GM04503 (cell line): ENCODE measurements around the gene SLC46A2.

Experiments used
- DNase-seq: peaks from one replicate; pipeline ENCODE4 v3.0.0-alpha.2; 2012; ENCODE audit warnings: low read depth

SLC46A2 gene

GRCh38 chr9:112885324-112885723, 5.4 kb downstream of the SLC46A2 start:
- no peak for DNase-seq

DNA sequence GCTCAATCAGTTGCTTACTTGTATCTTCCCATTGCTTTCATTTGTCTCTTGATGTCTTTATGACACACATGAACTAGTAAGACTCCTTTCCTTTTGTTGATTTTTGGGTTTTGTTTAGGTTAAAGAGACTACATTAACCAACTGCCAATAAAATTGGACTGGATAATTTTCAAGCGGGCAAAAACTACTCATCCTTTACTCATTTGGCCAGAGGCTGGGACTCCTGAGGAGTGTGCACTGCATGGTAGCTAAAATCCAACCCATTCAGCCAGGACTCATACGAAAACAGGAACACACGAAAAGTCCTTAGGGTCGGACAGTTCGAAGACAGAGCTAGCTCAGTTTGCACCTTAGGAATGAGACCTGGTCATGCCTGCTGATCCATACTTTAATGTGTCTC, 6.0 kb downstream of the SLC46A2 start:
- DNase-seq, result no peak

DNA sequence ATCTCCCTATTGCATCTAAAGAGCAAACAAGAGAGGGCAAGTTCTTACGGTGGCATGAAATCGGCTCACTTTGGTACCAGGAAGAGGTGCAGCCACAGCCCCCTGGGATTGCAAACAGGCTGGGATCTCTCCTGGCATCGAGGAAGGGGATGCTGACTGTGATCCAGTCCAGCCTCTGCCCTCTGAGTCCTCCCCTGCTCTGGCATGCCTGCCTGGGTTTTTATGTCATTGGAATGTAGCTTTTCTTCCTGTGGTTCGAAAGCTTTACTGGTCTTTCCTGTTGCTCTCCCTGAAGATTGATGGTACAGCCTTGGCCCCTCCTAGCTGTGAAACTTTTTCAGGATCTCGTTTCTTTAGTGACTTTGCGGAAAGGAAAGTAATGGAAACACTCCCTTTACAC, 6.6 kb downstream of the SLC46A2 start:
- no peak for DNase-seq

GRCh38 chr9:112881331-112881730, 9.3 kb downstream of the SLC46A2 start:
- no peak for DNase-seq

GRCh38 chr9:112880650-112881049, 10.0 kb downstream of the SLC46A2 start:
- DNase-seq, result no peak

DNA sequence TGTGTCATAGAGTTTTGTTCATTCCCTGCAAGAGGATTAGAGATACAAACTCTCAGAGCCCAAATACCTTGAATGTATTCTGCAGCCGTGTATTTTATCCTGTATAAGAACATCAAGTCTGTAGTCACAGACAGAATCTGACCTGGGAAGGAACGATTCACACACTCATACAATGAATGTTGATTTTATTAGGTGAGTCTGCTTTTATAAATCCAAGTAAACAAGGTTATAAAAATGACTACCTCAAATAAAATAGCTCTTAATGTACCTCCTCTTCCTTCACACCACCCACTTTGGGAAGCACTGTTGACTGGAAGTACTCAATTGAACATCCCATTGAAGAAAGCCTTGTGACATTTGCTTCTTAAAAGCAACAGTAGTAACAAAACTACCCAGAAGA, 11.9 kb downstream of the SLC46A2 start:
- DNase-seq, result no peak

- no peak for DNase-seq
These were observed 16.8 kb downstream of the SLC46A2 start for GRCh38 chr9:112873773-112874405.

GRCh38 chr9:112872019-112872418, 18.7 kb downstream of the SLC46A2 start:
- DNase-seq, result no peak

DNA sequence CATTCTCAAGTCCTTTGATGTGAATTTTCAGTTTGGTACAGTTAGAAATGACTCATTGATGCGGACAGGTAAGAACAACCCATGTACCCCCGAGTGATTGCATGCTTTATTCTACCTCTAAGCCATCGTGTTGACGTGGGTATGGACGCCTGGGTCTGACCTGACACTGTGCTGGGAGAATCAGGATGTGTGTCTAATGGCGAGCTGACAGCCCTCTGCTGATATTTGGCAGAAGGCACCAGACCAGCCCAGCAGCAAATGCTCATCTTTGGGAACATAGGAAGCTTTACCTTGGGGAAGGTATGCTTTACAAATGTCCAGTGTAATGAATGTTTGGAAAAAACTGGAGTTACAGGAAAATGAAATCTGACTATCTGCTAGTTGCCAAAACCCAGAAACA, 20.1 kb downstream of the SLC46A2 start:
- no peak for DNase-seq

GRCh38 chr9:112869917-112870316, 20.8 kb downstream of the SLC46A2 start:
- DNase-seq, result no peak

DNA sequence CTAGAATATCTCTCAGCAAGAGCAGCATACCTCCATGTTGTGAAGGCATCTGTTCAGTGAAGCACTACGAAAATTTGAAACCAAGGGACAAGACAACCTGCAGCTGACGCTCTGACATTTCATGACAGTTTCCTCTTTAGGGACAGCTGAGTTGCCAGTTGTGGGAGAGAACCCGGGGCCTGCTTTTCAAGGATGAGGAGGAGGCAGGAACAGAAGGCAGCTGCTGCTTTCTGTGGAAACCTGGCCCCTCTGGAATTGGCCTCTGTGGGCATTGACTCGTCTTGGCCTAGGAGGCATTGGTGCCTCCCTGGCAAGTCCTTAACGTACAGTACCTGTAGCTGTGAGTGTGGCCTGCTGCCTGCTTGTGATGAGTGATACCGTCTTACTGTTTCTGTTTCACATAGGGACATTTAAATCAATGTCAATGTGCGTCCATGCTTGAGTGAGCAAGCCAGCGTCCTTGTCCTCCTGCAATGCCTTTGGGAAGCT, 21.6 kb downstream of the SLC46A2 start:
- DNase-seq, result no peak

GRCh38 chr9:112868461-112868860, 22.2 kb downstream of the SLC46A2 start:
- no peak for DNase-seq

- DNase-seq, result peak; percentile 72
These were observed 23.2 kb downstream of the SLC46A2 start for GRCh38 chr9:112867275-112867991.

- DNase-seq, result no peak
These were observed 23.9 kb downstream of the SLC46A2 start for GRCh38 chr9:112866662-112867274.

GRCh38 chr9:112864982-112865381, 25.7 kb downstream of the SLC46A2 start:
- no peak for DNase-seq

GRCh38 chr9:112864403-112864802, 26.3 kb downstream of the SLC46A2 start:
- no peak for DNase-seq

DNA sequence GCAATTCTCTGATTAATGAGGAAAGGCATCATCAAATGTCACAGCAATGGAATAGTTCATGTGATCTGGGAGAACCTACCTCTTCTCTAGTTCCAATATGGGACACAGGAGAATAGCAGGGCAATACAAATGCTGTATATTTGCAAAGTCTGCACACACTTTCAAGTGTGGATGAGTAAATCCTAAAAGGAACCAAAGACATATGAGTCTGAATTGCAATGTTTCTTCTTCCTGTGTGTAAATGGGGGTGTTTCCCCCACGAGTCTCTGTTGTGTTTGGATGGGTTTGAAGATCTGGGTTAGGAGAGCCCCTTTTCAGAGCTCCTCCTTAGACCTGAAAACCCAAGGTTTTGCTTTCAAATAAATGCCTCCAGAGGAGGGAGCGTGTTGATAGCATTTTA, 26.9 kb downstream of the SLC46A2 start:
- no peak for DNase-seq

DNA sequence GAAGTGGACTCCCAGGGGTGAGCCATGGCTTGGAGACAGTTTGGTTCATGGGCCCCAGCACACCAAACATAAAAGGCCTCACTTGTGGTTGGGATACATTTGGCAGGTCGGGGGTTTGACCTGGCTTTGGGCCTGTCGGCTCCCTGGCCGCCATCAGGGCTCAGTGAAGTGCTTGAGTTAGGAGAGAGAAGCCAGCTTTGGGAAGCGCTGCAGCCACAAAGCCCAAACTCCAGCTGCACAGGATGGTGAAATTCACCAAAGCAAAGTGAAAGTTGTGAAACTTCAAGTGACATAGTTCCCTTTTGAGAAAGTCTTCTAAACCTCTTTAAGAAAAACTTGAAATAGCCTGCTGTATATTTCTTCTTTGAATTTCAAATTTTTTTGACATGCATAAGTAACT, 27.5 kb downstream of the SLC46A2 start:
- no peak for DNase-seq

DNA sequence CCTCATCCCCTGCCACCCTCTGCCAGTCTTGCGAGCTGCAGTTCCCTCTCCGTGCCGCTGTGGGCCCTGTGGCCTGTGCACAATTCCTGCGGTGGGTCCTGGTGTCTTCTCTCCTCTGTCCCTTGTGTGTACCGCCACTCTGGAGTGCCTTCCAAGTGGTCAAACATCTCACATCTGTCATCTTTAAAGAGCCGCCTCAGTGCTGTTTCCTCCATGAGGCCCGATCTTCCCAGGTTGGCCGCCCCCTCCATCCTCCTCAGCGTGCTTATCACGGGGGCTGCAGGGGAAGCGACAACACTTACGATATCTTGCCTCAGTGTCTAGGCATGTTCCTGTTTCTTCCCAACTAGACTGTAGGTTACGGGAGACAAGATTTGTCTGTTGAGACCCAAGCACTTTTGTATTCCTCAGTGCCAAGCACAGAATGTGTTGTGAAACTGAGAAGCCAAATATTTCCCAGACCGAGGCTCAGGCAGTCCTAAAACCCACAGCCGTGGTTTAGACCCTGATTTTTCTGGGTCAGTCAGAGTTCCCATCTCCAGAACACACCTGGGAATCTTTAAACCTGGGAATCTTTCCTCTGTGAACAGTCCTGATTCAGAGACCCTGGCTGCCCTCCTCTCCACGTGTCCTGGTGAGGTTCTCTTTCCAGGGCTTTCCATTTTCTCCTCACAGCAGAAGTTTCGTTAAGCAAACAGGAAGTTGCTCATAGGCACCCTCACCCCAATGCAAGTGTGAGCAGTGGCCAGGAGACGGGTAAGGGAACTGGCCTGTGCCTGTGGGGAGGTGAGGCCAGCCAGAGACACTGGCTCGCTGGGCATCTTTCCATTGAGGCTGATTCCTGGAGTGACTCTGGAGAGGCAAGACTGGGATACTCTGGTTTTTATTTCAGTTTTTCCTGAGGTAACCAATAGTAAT, 28.8 kb downstream of the SLC46A2 start:
- no peak for DNase-seq

DNA sequence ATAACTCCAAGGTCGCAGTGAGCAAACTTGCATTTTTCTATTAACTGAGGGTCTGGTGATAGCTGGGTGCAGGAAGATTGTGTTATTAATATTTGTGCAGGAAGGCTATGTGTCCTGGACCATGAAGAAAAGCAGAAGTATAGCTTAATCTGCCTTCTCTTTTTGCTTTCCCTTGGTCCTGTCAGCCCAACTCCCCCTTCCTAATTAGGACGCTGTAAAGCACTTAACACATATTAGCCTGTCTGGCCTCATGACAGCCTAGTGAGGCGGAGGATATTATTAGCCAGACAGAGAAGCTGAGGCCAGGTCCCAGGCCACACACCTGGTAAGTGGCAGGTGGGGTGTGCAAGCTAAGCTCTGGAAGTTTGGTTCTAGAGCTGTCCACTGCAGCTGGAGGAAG, 29.5 kb downstream of the SLC46A2 start:
- DNase-seq, result no peak

GRCh38 chr9:112860451-112860850, 30.2 kb downstream of the SLC46A2 start:
- DNase-seq, result no peak

DNA sequence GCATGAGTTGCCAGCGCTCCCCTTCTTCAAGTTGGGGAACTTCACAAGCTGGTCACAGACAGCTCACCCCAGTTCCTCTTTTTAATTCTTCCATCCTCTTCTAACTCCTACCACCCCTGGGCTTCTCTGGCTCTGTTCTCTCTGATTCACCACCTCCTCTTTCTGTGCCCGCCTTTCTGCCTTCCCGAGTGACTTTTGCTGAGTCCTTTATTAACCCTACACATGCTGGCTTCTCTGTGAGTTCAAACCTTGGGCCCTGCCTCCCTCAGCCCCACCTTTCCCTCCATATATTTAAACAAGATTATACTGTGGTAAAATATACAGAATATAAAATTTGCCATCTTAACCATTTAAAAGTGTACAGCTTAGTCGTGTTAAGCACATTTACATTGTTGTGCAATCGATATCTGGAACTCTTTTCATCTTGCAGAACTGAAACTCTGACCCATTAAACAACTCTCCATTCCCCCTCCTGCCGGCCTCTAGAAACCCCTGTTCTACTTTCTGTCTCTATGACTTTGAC, 32.0 kb downstream of the SLC46A2 start:
- no peak for DNase-seq
